ENCODE data around the gene LIPC. TPM values are rescaled to one million over a fixed set of nuclear protein-coding genes. Genes with fewer than 3 reads are reported as not detected.
A peak's percentile ranks its signal among the peaks of the same experiment; 100 is the strongest.

LIPC gene
- total and polyA plus RNA-seq, 2 of the 4 experiments (the other 2 are of a cell fraction) = 0.07 TPM; not detected in 1

GRCh38 chr15:58517682-58518525, 86.1 kb downstream of the LIPC start:
- dilution Hi-C loops (cut with HindIII; ENCODE audit: low sequenced_read_pairs, unreplicated experiment) = no loop called here
- Histone ChIP-seq H3K14ac (replicated peaks; ENCODE audit: low read depth, low read length) (no peak overlapping the region), H3K18ac (ENCODE audit: low read depth, low read length) (no peak overlapping the region), H3K9me3 (ENCODE audit: control insufficient read depth, insufficient read depth, low read length) (no peaks in the 10 kb centered on the region), H2AFZ (replicated peaks; ENCODE audit: low read length, poor library complexity) (no peak overlapping the region), H4K8ac (ENCODE audit: low read depth in 2 of 2, low read length in 2 of 2) (no peak overlapping the region), H4K5ac (ENCODE audit: low read depth, low read length) (no peak overlapping the region), H3K9me1 (ENCODE audit: insufficient read depth, low read length) (peaks cover 18% of the 10 kb centered on the region), H2AK5ac (ENCODE audit: low read depth, low read length) (no peak overlapping the region), H4K20me1 (ENCODE audit: insufficient read depth, low read length) (no peaks in the 10 kb centered on the region), H2BK5ac (ENCODE audit: low read depth, low read length, poor library complexity, severe bottlenecking) (no peak overlapping the region), H3K79me1 (ENCODE audit: low read depth in 1 of 2, low read length in 2 of 2) (no peaks in the 10 kb centered on the region), H2BK15ac (ENCODE audit: low read depth, low read length) (no peak overlapping the region), H2AK9ac (replicated peaks; ENCODE audit: low read depth, low read length, poor library complexity) (no peak overlapping the region), H3K9ac (ENCODE audit: low read depth, low read length) (no peak overlapping the region), H3K4me1 (ENCODE audit: control insufficient read depth, insufficient read depth, low read length) (peaks cover 8% of the 10 kb centered on the region), H3K27me3 (ENCODE audit: control insufficient read depth, insufficient read depth, low read length) (no peaks in the 10 kb centered on the region), H3K4me2 (ENCODE audit: low read depth, low read length) (no peak overlapping the region), H2BK20ac (ENCODE audit: low read depth, low read length) (no peak overlapping the region; the same call in 1 of the 2 replicates), H4K91ac (ENCODE audit: insufficient read depth, low read depth, low read length) (no peak overlapping the region), H2BK120ac (ENCODE audit: low read depth, low read length) (peak overlapping the region; percentile 5; the same call in 1 of the 2 replicates), H3K23ac (ENCODE audit: low read depth, low read length) (no peak overlapping the region), H3K36me3 (ENCODE audit: control insufficient read depth, insufficient read depth, low read length) (no peaks in the 10 kb centered on the region), H3K4ac (ENCODE audit: low read depth, low read length) (peak overlapping the region; percentile 7; the same call in 1 of the 2 replicates), H3K4me3 (ENCODE audit: insufficient read depth, low read depth, low read length) (no peak overlapping the region), H3K27ac (ENCODE audit: insufficient read depth, low read length) (no peak overlapping the region), H3K56ac (ENCODE audit: extremely low read depth, insufficient read depth, low read length) (no peak overlapping the region)
- ATAC-seq (ENCODE audit: low read depth) (no peak), DNase-seq (no peak)
- POLR2A ChIA-PET (ENCODE audit: unreplicated experiment) = no interaction called here
- CTCF ChIA-PET = interaction anchor here (0.5 kb wide), 1 partner anchor 73 kb away, joined by 3 read pairs; no protein-coding TSS in a partner anchor
- in situ Hi-C loops (cut with MboI; ENCODE audit: low sequenced_read_pairs) = no loop called here
- BruUV-seq (replicated peaks) = no TSS peak
- WGBS, 2 experiments (ENCODE audit: extremely low coverage in 2 of 2, insufficient read length in 1 of 2) = no CpG with 5 or more reads among the region's 9 CpGs
- intact Hi-C loops (cut with micrococcal nuclease) = no loop called here
- TF ChIP-seq USF2 (IDR thresholded peaks at IDR 0.05; ENCODE audit: low read depth, low read length) (no peak), FOS (IDR thresholded peaks at IDR 0.05; ENCODE audit: low read depth, low read length) (no peak), BHLHE40 (IDR thresholded peaks at IDR 0.05; ENCODE audit: low read depth, low read length) (no peak), CEBPB (IDR thresholded peaks at IDR 0.05; ENCODE audit: low read depth, low read length) (no peak), RCOR1 (IDR thresholded peaks at IDR 0.05; ENCODE audit: insufficient replicate concordance, low read length) (no peak), NFE2L2 (IDR thresholded peaks at IDR 0.05; ENCODE audit: low read depth, low read length) (no peak), SMC3 (IDR thresholded peaks at IDR 0.05; ENCODE audit: low read depth, low read length) (no peak), RFX5 (IDR thresholded peaks at IDR 0.05; ENCODE audit: low read depth, low read length) (no peak), CHD1 (IDR thresholded peaks at IDR 0.05; ENCODE audit: low read depth, low read length) (no peak), MAZ (IDR thresholded peaks at IDR 0.05; ENCODE audit: borderline replicate concordance, low read depth, low read length) (no peak), RAD21 (IDR thresholded peaks at IDR 0.05; ENCODE audit: low read length) (no peak), MAFK (IDR thresholded peaks at IDR 0.05; ENCODE audit: low read depth, low read length) (no peak), POLR2A (IDR thresholded peaks at IDR 0.05; ENCODE audit: low read depth, low read length) (no peak), MXI1 (IDR thresholded peaks at IDR 0.05; ENCODE audit: borderline replicate concordance, low read depth, low read length) (no peak)
- TF ChIP-seq, protein P1, sequence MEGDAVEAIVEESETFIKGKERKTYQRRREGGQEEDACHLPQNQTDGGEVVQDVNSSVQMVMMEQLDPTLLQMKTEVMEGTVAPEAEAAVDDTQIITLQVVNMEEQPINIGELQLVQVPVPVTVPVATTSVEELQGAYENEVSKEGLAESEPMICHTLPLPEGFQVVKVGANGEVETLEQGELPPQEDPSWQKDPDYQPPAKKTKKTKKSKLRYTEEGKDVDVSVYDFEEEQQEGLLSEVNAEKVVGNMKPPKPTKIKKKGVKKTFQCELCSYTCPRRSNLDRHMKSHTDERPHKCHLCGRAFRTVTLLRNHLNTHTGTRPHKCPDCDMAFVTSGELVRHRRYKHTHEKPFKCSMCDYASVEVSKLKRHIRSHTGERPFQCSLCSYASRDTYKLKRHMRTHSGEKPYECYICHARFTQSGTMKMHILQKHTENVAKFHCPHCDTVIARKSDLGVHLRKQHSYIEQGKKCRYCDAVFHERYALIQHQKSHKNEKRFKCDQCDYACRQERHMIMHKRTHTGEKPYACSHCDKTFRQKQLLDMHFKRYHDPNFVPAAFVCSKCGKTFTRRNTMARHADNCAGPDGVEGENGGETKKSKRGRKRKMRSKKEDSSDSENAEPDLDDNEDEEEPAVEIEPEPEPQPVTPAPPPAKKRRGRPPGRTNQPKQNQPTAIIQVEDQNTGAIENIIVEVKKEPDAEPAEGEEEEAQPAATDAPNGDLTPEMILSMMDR (conservative IDR thresholded peaks at IDR 0.05; ENCODE audit: low read depth, low read length) = no peak

Measured in IMR-90 (cell line).